Spleen (tissue), 11 donors: ENCODE measurements around the gene ARPIN. TPM values are rescaled to one million over a fixed set of nuclear protein-coding genes. Genes with fewer than 3 reads are reported as not detected.

Source experiments
- microRNA-seq, 3 donors: library from miRNA; unstranded; fragments of <30 nt; microRNA quantifications; one replicate each; pipeline versions ENCODE4 to v1.1.0, GENCODE V29; 2019 to 2020
- polyA plus RNA-seq, 3 donors: library from polyadenylated mRNA; stranded (reverse); fragments of 200-250 nt; gene quantifications; one replicate each; pipeline ENCODE4 v1.2.1, GENCODE V29; 2013
- small RNA-seq, 4 donors: library from RNA; depleted of rRNA; stranded (forward); fragments of <200 nt; gene quantifications; one replicate each; pipeline ENCODE3, GENCODE V24; 2016
- total RNA-seq, 7 donors: library from RNA; depleted of rRNA in 3 of 7; stranded (reverse); fragments of >200 nt in 3 of 7; fragmentation: NEBNext Ultra II Directional in 4 of 7; extraction: Animal tissue kit (Norgen Biotek cat#: 25700) in 4 of 7; gene quantifications; one replicate each; pipeline versions ENCODE4 v1.1.0 to v1.2.1, GENCODE V29; 2016 to 2021
- donor health status: healthy with polysubstance abuse.
- donor health status: DM: no; HTN: no; CAD: no; lungs with moderate emphysema.
- donor health status: DM: no; HTN: no; CAD: no.
- donor health status: Bipolar disorder and iron deficiency.
- donor health status: healthy.
- donor health status: DM: no; HTN: no; CAD: no.
- donor health status: DM: yes; HTN: yes; CAD: no.

The ARPIN gene
- total and polyA plus RNA-seq, 10 donors, result 2.7 to 23.1 (median 12.0) TPM

Small RNA genes lying within 50 kb of the gene (microRNA-seq; reads per million reads assigned to microRNA genes)
- gene MIR5009, result 0 to 1.1 (median 1.1) reads per million in 3 donors
- gene MIR5094, result 0 reads per million in 3 donors

Small RNA genes lying within 50 kb of the gene (small RNA-seq; reads per million reads assigned to genes)
- gene MIR5009 (0.14 to 0.98 (median 0.35) reads per million in 4 donors), gene MIR5094 (0 reads per million in 4 donors), gene RNU6-1111P (0 reads per million in 4 donors), gene RNU7-111P (0 reads per million in 4 donors)

Other genes starting within 250 kb of the ARPIN start
- gene PLIN1, start 233.6 kb downstream of the ARPIN start, total RNA-seq, result 1 to 10 TPM in 3 of 7 donors, under 1 TPM in 4; 0.70 to 1.8 (median 0.91) TPM
- gene PLIN1, start 233.6 kb downstream of the ARPIN start, polyA plus RNA-seq, result 1 to 10 TPM in 2 of 3 donors, under 1 TPM in 1; 0.61 to 1.4 (median 1.0) TPM
- 1 to 10 TPM; 3.0 to 6.1 (median 4.3) TPM for gene PEX11A, start 222.2 kb downstream of the ARPIN start, total RNA-seq
- 1 to 10 TPM; 1.9 to 3.0 (median 2.6) TPM for gene PEX11A, start 222.2 kb downstream of the ARPIN start, polyA plus RNA-seq
- gene WDR93, start 222.1 kb downstream of the ARPIN start, total RNA-seq, result not detected
- gene WDR93, start 222.1 kb downstream of the ARPIN start, polyA plus RNA-seq, result under 1 TPM in 2 of 3 donors, not detected in 1; 0.09 to 0.11 TPM
- 1 to 10 TPM in 1 of 7 donors, under 1 TPM in 6; 0.19 to 1.0 (median 0.60) TPM for gene MESP1, start 161.7 kb downstream of the ARPIN start, total RNA-seq
- 1 to 10 TPM in 1 of 3 donors, under 1 TPM in 2; 0.45 to 1.2 (median 0.61) TPM for gene MESP1, start 161.7 kb downstream of the ARPIN start, polyA plus RNA-seq
- gene MESP2, start 136.6 kb downstream of the ARPIN start, total RNA-seq, result not detected
- gene MESP2, start 136.6 kb downstream of the ARPIN start, polyA plus RNA-seq, result under 1 TPM in 1 of 3 donors, not detected in 2; 0.05 TPM
- gene ANPEP, start 98.1 kb downstream of the ARPIN start, total RNA-seq, result 100 to 1,000 TPM in 1 of 7 donors, 10 to 100 TPM in 6; 16.6 to 226 (median 35.1) TPM
- 10 to 100 TPM in 1 of 3 donors, 1 to 10 TPM in 2; 1.3 to 11.0 (median 7.7) TPM for gene ANPEP, start 98.1 kb downstream of the ARPIN start, polyA plus RNA-seq
- 10 to 100 TPM; 30.4 to 54.9 (median 34.9) TPM for gene AP3S2, start 19.0 kb downstream of the ARPIN start, total RNA-seq
- gene AP3S2, start 19.0 kb downstream of the ARPIN start, polyA plus RNA-seq, result 10 to 100 TPM in 1 of 3 donors, 1 to 10 TPM in 2; 5.4 to 14.3 (median 6.7) TPM
- gene ZNF710, start 88.4 kb upstream of the ARPIN start, total RNA-seq, result 10 to 100 TPM; 25.5 to 66.4 (median 36.7) TPM
- 10 to 100 TPM; 12.5 to 24.8 (median 19.5) TPM for gene ZNF710, start 88.4 kb upstream of the ARPIN start, polyA plus RNA-seq
- gene IDH2, start 189.5 kb upstream of the ARPIN start, total RNA-seq, result 10 to 100 TPM; 42.8 to 70.9 (median 52.5) TPM
- gene IDH2, start 189.5 kb upstream of the ARPIN start, polyA plus RNA-seq, result 10 to 100 TPM; 36.4 to 57.8 (median 53.5) TPM